GM21528 (cell line): ENCODE results near the gene FZD10.

Experiments used
- ATAC-seq: cut with Tn5 transposase; IDR thresholded peaks from one replicate; pipeline ENCODE4 v1.9.1; 2021; ENCODE audit warnings: mild to moderate bottlenecking, moderate library complexity; ENCODE audit not compliant: unreplicated experiment, low FRiP score

Gene FZD10

DNA sequence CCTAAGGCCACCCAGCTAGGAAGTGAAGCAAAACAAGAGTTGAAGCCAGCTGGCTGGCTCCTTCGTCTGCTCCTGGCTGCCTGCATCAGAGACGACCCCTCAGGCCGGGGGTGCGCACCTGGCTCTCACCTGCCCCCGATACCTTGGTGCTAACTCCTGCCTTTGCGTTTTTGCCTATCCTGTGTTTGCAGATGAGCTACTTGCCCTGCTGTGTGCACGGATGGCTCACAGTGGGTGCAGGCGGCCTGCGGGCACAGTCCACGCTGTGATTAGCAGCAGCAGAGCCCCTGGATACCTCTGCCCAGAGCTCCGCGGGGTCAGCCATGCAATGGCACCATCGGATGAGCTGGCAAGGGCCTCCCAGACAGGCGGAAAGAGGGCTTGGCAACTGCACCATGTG is 31.2 kb upstream of the FZD10 start:
- ATAC-seq = no peak

DNA sequence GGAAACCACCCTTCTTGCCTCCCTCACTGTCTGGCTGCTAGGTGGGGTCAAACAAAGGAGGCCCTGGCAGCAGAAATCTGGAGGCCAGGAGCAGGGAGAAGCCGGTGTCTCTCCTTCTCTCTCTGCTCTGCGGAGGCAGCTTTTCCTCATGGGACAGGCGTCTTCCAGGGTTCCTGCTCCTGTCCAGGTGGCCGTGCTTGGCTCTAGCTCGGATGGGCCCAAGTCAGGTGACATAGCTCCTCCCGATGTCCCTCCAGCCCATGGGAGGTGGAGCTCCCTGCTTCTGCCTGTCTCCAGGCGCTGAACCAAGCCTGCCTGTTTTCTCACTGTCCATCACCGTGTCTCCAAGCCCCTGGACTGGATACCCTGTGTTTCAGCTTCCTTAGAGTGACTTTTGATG is 30.5 kb upstream of the FZD10 start:
- ATAC-seq = no peak

- no peak for ATAC-seq
Measured at GRCh38 chr12:130132831-130133511, 29.3 kb upstream of the FZD10 start.

DNA sequence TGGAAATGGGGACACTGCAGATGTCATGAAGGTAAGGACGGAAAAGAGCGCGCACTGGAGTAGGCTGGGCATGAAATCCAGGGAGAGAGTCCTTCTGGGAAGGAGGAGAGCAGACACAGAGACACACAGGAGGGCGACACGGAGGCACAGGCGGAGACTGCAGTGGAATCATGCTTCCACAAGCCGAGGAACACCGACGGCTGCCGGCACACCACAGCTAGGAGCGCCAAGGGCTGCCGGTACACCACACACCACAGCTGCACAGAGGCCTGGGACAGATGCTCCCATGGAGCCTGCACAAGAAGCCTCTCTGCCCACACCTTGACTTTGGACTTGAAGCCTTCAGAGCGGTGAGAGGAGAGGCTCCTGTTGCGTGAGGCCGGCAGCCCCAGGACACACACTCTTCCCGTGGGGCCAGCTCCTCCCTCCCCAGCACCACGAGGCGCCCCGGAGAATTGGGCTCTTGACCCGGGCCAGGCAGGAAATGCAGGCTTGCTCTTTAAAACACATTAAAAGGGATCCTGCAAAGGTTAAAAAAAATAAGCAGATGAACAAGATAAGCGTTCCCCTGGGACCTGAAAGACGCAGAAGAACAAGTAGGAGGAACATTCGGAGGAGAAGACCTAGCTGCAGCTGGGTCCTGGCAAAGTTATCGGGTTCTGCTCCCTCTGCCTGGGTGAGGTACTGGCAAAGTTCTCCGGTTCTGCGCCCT is 28.3 kb upstream of the FZD10 start:
- ATAC-seq = no peak

GRCh38 chr12:130134563-130134915 is 27.7 kb upstream of the FZD10 start:
- ATAC-seq = no peak

DNA sequence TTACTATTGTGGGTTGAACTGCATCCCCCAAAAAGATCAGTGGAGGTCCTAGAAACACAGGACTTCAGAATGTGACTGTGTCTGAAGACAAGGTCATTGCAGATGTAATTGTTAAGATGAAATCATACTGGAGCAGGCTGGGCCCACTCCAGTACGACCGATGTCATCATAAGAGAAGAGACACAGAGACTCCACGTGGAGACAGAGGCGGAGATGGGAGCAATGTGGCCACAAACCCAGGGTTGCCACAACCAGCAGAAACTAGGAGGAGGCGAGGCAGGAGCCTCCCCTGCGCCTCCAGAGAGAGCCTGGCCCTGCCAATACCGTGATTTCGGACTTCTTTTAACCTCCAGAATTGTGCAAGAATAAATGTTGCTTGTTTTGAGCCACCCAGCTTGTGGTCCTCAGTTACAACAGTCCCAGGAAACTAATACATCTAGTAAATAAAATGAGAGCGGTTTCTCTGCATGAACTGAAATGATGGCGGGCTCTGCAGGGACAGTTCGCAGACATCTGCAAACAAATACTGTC is 25.7 kb upstream of the FZD10 start:
- ATAC-seq = no peak

- ATAC-seq = no peak
Measured at GRCh38 chr12:130137040-130138018, 24.9 kb upstream of the FZD10 start.

- ATAC-seq = no peak
Measured at GRCh38 chr12:130138478-130138877, 23.8 kb upstream of the FZD10 start.

DNA sequence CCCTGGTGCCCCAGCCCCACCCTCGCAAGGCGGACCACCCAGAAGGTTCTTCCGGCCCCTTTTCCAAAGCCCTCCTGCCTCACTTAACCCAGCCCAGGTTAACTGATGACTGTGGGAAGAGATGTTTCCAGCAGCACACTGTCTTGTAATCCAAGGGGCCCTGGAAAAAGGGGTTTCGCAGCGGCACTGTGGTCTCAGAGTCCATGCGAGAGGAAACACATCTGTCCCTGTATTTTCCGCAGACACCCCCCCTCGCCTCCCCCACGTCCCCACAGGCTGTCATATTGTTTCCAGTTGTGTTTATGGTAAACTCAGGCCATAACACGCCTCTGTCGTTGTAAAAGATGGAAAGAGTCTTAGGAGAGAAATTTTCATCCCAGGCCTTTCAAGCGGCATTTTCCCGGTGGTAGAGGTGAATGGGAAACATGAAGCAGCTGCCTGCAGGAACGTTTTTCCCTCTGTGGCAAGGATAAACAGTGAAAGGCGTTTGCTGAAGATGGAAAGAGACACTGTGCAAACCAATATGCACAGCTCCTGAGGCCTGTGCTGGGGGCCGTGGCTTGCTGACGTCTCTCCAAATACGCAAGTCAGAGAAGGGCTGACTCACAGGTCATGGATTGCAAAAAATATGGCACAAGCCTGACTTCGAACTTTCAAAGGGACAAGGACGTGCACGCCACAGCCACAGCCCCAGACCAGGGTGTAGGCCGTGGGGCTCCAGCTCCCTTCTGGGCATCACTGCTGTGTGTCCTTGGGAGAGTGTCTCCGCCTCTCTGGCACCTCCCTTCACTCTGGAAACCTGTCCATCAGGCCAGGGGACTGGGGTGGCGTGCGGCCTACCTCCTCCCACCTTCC is 22.5 kb upstream of the FZD10 start:
- no peak for ATAC-seq

GRCh38 chr12:130141105-130141504 is 21.2 kb upstream of the FZD10 start:
- ATAC-seq = no peak

- ATAC-seq = no peak
Measured at GRCh38 chr12:130141901-130142683, 20.2 kb upstream of the FZD10 start.

GRCh38 chr12:130142736-130143135 is 19.5 kb upstream of the FZD10 start:
- ATAC-seq = no peak

DNA sequence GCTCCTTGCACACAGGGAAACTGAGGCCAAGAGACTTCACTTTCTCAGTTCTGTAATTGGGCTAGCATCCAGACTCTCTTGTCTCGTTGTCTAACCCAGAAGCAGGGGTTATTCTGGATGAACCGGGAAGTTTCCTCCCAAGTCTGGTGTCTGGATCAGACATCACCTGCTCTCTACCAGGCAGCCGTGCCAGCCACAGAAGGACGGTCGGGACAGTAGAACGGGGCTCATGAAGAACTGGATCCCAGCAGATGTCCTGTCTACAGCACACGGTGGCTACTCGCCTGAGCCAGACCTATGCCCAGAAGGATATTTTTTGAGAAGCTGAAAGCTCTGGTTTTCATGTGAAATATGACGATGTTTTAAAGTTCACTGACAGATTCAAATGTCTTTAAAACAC is 19.1 kb upstream of the FZD10 start:
- ATAC-seq = no peak

GRCh38 chr12:130144256-130144655 is 18.0 kb upstream of the FZD10 start:
- no peak for ATAC-seq

- no peak for ATAC-seq
Measured at GRCh38 chr12:130145731-130146130, 16.5 kb upstream of the FZD10 start.

DNA sequence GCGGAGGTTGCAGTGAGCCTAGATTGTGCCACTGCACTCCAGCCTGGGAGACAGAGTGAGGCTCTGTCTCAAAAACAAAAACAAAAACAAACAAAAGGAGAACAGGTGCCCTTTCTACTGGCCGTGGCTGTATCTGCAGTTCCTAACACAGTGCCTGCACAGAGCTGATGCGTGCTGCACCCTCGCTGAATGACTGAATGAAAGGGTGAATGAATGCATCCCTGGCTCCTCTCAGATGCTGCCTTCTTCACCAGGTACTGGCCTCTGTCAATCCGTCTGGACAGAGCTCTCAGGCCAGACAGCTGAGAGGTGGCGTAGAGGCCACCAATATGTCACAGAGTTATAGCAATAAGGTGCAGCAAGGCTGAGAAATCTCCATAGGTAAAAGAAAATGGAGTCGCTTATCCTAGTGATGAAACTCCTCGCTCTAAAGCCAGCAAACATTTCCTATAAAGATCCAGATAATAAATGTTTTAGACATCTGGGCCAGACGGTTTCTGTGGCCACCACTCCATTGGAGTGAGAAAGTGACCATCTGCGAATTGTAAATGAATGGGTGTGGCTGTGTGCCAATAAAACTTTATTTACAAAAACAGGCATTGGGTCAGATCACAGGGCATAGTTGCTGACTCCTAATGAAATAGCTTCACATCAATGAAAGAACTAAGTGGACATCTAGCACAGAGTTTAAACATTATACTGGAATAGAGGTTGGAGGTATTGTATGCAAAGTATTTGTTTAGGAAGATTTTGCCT is 15.9 kb upstream of the FZD10 start:
- no peak for ATAC-seq

GRCh38 chr12:130147875-130148596 is 14.2 kb upstream of the FZD10 start:
- no peak for ATAC-seq

- no peak for ATAC-seq
Measured at GRCh38 chr12:130151846-130152245, 10.4 kb upstream of the FZD10 start.
